WTC11 (cell line): ENCODE measurements around the gene PCSK5. TPM values are rescaled to one million over a fixed set of nuclear protein-coding genes. Genes with fewer than 3 reads are reported as not detected.

ENCODE experiments used
- ATAC-seq: fragments of 200-7000 bp; cut with Tn5 transposase; 2 replicates; pipeline ENCODE4 v1.10.0; 2021; ENCODE audit warnings: mild to moderate bottlenecking, moderate library complexity
- CTCF ChIA-PET: fragments of 300-600 bp; sonication (Branson Sonifier 250); formaldehyde crosslinking; loops from one replicate; lab custom pipeline; 2021; ENCODE audit warnings: antibody characterized with exemption; lab: Charles Lee
- POLR2A ChIA-PET: fragments of 350-600 bp; sonication (Branson Sonifier 250); formaldehyde crosslinking; loops from one replicate; lab custom pipeline; 2021; ENCODE audit warnings: antibody characterized with exemption; lab: Charles Lee
- DNase-seq: peaks from one replicate; pipeline ENCODE4 v3.0.0; 2021; ENCODE audit warnings: low spot score
- H3K27ac Mint-ChIP-seq: 2 replicates; pipeline ENCODE4 v1.8.0; 2021; ENCODE audit warnings: mixed read lengths
- H3K27me3 Mint-ChIP-seq: 2 replicates; pipeline ENCODE4 v1.8.0; 2021; ENCODE audit warnings: low read depth, mild to moderate bottlenecking, moderate library complexity, mixed read lengths
- H3K36me3 Mint-ChIP-seq: 2 replicates; pipeline ENCODE4 v1.8.0; 2021; ENCODE audit warnings: mixed read lengths
- H3K4me1 Mint-ChIP-seq: 2 replicates; pipeline ENCODE4 v1.8.0; 2022; ENCODE audit warnings: mixed read lengths
- H3K4me3 Mint-ChIP-seq: 2 replicates; pipeline ENCODE4 v1.8.0; 2021; ENCODE audit warnings: mild to moderate bottlenecking, moderate library complexity, mixed read lengths
- H3K9me3 Mint-ChIP-seq: 2 replicates; pipeline ENCODE4 v1.8.0; 2021; ENCODE audit warnings: mixed read lengths
- FOXJ3 ChIP-seq: sonication (generic); formaldehyde crosslinking; IDR thresholded peaks from 2 replicates; pipeline ENCODE4 v1.9.0; 2021; ENCODE audit warnings: missing genetic modification reagents, mild to moderate bottlenecking, borderline replicate concordance
- FOXP1 ChIP-seq: sonication (generic); formaldehyde crosslinking; IDR thresholded peaks from 2 replicates; pipeline ENCODE4 v1.8.0; 2022; ENCODE audit warnings: missing genetic modification reagents, mild to moderate bottlenecking, moderate library complexity, borderline replicate concordance
- GABPB1 ChIP-seq: sonication (generic); formaldehyde crosslinking; IDR thresholded peaks from 2 replicates; pipeline ENCODE4 v1.8.1; 2023; ENCODE audit warnings: mild to moderate bottlenecking, missing genetic modification reagents
- HMGA2 ChIP-seq: fragments of 250-450 bp; sonication (Bioruptor Pico); IDR thresholded peaks from 2 replicates; pipeline ENCODE4 v1.4.0; 2021; ENCODE audit warnings: mild to moderate bottlenecking, moderate library complexity
- JAZF1 ChIP-seq: fragments of 250-450 bp; sonication (Bioruptor Pico); IDR thresholded peaks from 2 replicates; pipeline ENCODE4 v1.9.0; 2021; ENCODE audit warnings: moderate library complexity, mild to moderate bottlenecking, inconsistent platforms
- NFE2L1 ChIP-seq: sonication (generic); formaldehyde crosslinking; IDR thresholded peaks from 2 replicates; pipeline ENCODE4 v1.8.1; 2023; ENCODE audit warnings: missing genetic modification reagents
- TEAD1 ChIP-seq: sonication (generic); formaldehyde crosslinking; IDR thresholded peaks from 2 replicates; pipeline ENCODE4 v1.8.0; 2022; ENCODE audit warnings: mild to moderate bottlenecking, missing genetic modification reagents
- ZNF317 ChIP-seq: sonication (generic); formaldehyde crosslinking; IDR thresholded peaks from 2 replicates; pipeline ENCODE4 v1.8.1; 2023; ENCODE audit warnings: low read depth, mild to moderate bottlenecking, moderate library complexity, missing genetic modification reagents, borderline replicate concordance
- ZNF423 ChIP-seq: fragments of 250-450 bp; sonication (Bioruptor Pico); IDR thresholded peaks from 2 replicates; pipeline ENCODE4 v2.1.2; 2022; ENCODE audit warnings: mild to moderate bottlenecking, moderate library complexity
- total RNA-seq: library from RNA; stranded (reverse); gene quantifications from 3 replicates; pipeline ENCODE4 v1.2.3, GENCODE V29; 2021
- TF ChIP-seq, protein P1 (sequence below): sonication (generic); formaldehyde crosslinking; IDR thresholded peaks from 2 replicates; pipeline ENCODE4 v1.8.1; 2023; ENCODE audit warnings: mild to moderate bottlenecking, missing genetic modification reagents
- TF ChIP-seq, protein P2 (sequence below): sonication (generic); formaldehyde crosslinking; IDR thresholded peaks from 2 replicates; pipeline ENCODE4 v1.8.1; 2023; ENCODE audit warnings: mild to moderate bottlenecking, moderate library complexity, missing genetic modification reagents
- TF ChIP-seq, protein P3 (sequence below): sonication (generic); formaldehyde crosslinking; IDR thresholded peaks from 2 replicates; pipeline ENCODE4 v1.8.1; 2022; ENCODE audit warnings: missing genetic modification reagents, borderline replicate concordance
- TF ChIP-seq, protein P4 (sequence below): sonication (generic); formaldehyde crosslinking; conservative IDR thresholded peaks from 2 replicates; pipeline ENCODE4 v1.8.1; 2022; ENCODE audit warnings: mild to moderate bottlenecking, missing genetic modification reagents
- TF ChIP-seq, protein P5 (sequence below): sonication (generic); formaldehyde crosslinking; IDR thresholded peaks from 2 replicates; pipeline ENCODE4 v1.8.1; 2023; ENCODE audit warnings: mild to moderate bottlenecking, missing genetic modification reagents, borderline replicate concordance

PCSK5 gene
- total RNA-seq, 1 experiment from 2014 or later, result 30.6 TPM

DNA sequence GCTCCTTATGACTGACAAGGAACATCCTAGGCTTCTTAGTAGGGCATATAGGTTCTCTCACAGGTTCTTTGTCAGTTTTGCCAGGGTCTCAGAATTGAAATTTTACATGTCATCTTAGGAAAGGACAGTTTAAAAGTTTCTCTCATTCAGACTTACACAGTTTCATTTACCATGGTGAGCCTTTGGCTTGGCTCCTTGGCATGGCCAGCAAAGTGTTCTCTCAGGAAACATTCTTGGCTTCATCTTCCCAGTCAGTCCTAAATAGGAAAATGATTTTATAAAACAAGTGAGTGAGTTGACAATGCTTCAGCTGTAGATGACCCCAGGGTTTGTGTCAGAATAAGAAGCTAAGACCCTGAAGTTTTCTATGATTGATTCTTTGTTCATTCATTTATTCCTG, 191.6 kb downstream of the PCSK5 start:
- ChIA-PET CTCF (no interaction called here), POLR2A (no interaction called here)
- Mint-ChIP-seq H3K4me3 (no peak overlapping the region), H3K36me3 (peaks cover 22% of the 10 kb centered on the region), H3K27ac (no peak overlapping the region; the same call in 1 of the 2 replicates), H3K4me1 (no peaks in the 10 kb centered on the region), H3K9me3 (peaks cover 12% of the 10 kb centered on the region), H3K27me3 (no peaks in the 10 kb centered on the region)
- DNase-seq (no peak), ATAC-seq (no peak)
- no peak for TF ChIP-seq JAZF1
- TF ChIP-seq, all 79 proteins: peak for 0

DNA sequence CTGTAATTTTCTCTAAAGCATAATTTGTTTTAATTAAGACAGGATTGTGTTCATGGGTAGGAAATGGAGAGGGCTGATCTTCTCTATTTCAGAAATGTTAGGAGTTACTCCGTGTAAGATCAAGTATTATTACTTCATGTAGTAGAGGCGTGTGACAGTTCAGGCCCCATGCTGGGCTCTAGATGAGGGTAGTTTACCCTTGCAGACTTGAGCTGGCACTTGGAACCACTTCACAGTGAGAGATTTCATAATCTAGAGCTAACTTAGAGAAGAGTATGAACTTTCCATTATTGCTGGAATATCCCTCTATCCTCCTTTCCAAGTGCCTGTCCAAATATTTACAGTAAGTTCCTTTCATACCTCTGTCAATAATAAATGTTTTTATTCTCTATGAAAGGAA, 195.1 kb downstream of the PCSK5 start:
- ATAC-seq, result no peak
- H3K27ac Mint-ChIP-seq, result no peak overlapping the region
- H3K4me3 Mint-ChIP-seq, result no peak overlapping the region
- H3K9me3 Mint-ChIP-seq, result peaks cover 3% of the 10 kb centered on the region; the same call in 1 of the 2 replicates
- peaks cover 18% of the 10 kb centered on the region for H3K36me3 Mint-ChIP-seq
- DNase-seq, result no peak
- peaks cover 10% of the 10 kb centered on the region; the same call in 1 of the 2 replicates for H3K4me1 Mint-ChIP-seq
- no peaks in the 10 kb centered on the region for H3K27me3 Mint-ChIP-seq
- POLR2A ChIA-PET, result no interaction called here
- CTCF ChIA-PET, result no interaction called here
- TF ChIP-seq ZNF317 (CRISPR knock-in tag) (no peak), HMGA2 (CRISPR knock-in tag) (no peak), TEAD1 (no peak), GABPB1 (CRISPR knock-in tag) (no peak)
- TF ChIP-seq, protein P1, sequence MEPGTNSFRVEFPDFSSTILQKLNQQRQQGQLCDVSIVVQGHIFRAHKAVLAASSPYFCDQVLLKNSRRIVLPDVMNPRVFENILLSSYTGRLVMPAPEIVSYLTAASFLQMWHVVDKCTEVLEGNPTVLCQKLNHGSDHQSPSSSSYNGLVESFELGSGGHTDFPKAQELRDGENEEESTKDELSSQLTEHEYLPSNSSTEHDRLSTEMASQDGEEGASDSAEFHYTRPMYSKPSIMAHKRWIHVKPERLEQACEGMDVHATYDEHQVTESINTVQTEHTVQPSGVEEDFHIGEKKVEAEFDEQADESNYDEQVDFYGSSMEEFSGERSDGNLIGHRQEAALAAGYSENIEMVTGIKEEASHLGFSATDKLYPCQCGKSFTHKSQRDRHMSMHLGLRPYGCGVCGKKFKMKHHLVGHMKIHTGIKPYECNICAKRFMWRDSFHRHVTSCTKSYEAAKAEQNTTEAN, result no peak
- TF ChIP-seq, protein P2, sequence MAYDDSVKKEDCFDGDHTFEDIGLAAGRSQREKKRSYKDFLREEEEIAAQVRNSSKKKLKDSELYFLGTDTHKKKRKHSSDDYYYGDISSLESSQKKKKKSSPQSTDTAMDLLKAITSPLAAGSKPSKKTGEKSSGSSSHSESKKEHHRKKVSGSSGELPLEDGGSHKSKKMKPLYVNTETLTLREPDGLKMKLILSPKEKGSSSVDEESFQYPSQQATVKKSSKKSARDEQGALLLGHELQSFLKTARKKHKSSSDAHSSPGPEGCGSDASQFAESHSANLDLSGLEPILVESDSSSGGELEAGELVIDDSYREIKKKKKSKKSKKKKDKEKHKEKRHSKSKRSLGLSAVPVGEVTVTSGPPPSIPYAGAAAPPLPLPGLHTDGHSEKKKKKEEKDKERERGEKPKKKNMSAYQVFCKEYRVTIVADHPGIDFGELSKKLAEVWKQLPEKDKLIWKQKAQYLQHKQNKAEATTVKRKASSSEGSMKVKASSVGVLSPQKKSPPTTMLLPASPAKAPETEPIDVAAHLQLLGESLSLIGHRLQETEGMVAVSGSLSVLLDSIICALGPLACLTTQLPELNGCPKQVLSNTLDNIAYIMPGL (CRISPR knock-in tag), result no peak
- TF ChIP-seq, protein P3, sequence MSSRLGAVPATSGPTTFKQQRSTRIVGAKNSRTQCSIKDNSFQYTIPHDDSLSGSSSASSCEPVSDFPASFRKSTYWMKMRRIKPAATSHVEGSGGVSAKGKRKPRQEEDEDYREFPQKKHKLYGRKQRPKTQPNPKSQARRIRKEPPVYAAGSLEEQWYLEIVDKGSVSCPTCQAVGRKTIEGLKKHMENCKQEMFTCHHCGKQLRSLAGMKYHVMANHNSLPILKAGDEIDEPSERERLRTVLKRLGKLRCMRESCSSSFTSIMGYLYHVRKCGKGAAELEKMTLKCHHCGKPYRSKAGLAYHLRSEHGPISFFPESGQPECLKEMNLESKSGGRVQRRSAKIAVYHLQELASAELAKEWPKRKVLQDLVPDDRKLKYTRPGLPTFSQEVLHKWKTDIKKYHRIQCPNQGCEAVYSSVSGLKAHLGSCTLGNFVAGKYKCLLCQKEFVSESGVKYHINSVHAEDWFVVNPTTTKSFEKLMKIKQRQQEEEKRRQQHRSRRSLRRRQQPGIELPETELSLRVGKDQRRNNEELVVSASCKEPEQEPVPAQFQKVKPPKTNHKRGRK, result no peak

DNA sequence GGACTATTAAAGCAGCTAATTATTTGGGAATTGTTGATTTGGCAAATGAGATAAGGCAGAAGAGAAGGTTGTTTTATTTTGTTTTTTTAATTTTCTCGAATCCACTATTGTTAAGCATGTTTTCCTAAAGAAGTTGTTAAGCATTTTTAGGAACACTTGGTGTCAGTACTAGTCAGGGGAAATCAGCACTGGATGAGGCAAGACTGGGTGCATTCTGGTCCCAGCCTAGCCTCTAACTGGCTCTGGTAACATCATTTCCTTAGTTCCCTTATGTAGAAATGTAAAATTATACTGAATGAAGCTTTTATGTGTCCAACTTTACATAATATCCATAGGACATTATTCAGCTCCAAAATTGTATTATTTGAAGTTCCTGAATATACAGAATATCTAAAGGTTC, 196.1 kb downstream of the PCSK5 start:
- DNase-seq (no peak), ATAC-seq (no peak)
- TF ChIP-seq, protein P4, sequence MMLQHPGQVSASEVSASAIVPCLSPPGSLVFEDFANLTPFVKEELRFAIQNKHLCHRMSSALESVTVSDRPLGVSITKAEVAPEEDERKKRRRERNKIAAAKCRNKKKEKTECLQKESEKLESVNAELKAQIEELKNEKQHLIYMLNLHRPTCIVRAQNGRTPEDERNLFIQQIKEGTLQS (CRISPR knock-in tag), result no peak
- Mint-ChIP-seq H3K9me3 (peaks cover 6% of the 10 kb centered on the region; the same call in 1 of the 2 replicates), H3K4me1 (peaks cover 16% of the 10 kb centered on the region; the same call in 1 of the 2 replicates), H3K36me3 (peaks cover 25% of the 10 kb centered on the region), H3K27ac (0 out of 2 replicates have a peak overlapping the region, but pooled peaks have one; percentile 17), H3K27me3 (no peaks in the 10 kb centered on the region), H3K4me3 (no peak overlapping the region)
- ChIA-PET POLR2A (no interaction called here), CTCF (no interaction called here)

DNA sequence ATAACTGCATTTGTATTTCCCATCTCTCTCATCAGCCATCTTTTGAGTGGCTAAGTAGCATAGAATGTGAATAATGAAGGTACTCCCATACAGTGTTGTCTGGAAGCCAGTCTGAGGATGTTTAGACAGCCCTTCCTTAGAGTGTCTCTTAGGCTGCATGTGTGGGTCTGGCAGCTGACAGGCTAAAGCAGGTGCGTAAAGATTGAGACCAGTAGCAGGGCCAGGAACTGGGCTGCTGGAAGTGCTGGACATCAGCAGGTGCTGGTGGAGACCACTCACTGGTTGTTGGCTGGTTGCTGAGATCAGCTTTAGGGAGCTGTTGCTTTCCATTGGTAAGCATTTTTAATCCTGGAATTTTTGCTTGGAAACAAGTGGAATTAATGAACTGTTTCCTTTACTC, 197.5 kb downstream of the PCSK5 start:
- no peak overlapping the region for H3K4me3 Mint-ChIP-seq
- peaks cover 6% of the 10 kb centered on the region; the same call in 1 of the 2 replicates for H3K9me3 Mint-ChIP-seq
- H3K27ac Mint-ChIP-seq, result no peak overlapping the region
- H3K27me3 Mint-ChIP-seq, result no peaks in the 10 kb centered on the region
- POLR2A ChIA-PET, result no interaction called here
- DNase-seq, result no peak
- no peak for ATAC-seq
- TF ChIP-seq ZNF423 (CRISPR knock-in tag), result no peak
- no peak for TF ChIP-seq FOXP1
- TF ChIP-seq FOXJ3 (CRISPR knock-in tag), result no peak
- TF ChIP-seq, protein P5, sequence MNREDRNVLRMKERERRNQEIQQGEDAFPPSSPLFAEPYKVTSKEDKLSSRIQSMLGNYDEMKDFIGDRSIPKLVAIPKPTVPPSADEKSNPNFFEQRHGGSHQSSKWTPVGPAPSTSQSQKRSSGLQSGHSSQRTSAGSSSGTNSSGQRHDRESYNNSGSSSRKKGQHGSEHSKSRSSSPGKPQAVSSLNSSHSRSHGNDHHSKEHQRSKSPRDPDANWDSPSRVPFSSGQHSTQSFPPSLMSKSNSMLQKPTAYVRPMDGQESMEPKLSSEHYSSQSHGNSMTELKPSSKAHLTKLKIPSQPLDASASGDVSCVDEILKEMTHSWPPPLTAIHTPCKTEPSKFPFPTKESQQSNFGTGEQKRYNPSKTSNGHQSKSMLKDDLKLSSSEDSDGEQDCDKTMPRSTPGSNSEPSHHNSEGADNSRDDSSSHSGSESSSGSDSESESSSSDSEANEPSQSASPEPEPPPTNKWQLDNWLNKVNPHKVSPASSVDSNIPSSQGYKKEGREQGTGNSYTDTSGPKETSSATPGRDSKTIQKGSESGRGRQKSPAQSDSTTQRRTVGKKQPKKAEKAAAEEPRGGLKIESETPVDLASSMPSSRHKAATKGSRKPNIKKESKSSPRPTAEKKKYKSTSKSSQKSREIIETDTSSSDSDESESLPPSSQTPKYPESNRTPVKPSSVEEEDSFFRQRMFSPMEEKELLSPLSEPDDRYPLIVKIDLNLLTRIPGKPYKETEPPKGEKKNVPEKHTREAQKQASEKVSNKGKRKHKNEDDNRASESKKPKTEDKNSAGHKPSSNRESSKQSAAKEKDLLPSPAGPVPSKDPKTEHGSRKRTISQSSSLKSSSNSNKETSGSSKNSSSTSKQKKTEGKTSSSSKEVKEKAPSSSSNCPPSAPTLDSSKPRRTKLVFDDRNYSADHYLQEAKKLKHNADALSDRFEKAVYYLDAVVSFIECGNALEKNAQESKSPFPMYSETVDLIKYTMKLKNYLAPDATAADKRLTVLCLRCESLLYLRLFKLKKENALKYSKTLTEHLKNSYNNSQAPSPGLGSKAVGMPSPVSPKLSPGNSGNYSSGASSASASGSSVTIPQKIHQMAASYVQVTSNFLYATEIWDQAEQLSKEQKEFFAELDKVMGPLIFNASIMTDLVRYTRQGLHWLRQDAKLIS (CRISPR knock-in tag), result no peak
- TF ChIP-seq NFE2L1 (CRISPR knock-in tag), result no peak
- TF ChIP-seq, all 79 proteins: peak for 0
- Mint-ChIP-seq H3K4me1 (peaks cover 18% of the 10 kb centered on the region; the same call in 1 of the 2 replicates), H3K36me3 (peaks cover 28% of the 10 kb centered on the region)
- CTCF ChIA-PET, result no interaction called here
